HepG2 (cell line): ENCODE data around the gene CD300LB. TPM values are rescaled to one million over a fixed set of nuclear protein-coding genes. Genes with fewer than 3 reads are reported as not detected.

Experiments used
- ATAC-seq: fragments of 200-7000 bp; cut with Tn5 transposase; 3 replicates; pipeline ENCODE4 v1.9.1; 2020; ENCODE audit warnings: mild to moderate bottlenecking, moderate library complexity
- BruUV-seq: library from RNA; stranded (reverse); fragments of 400-500 nt; replicated peaks from 2 replicates; lab custom pipeline; 2021; lab: Mats Ljungman, UMichigan
- CTCF ChIA-PET: fragments of 300-600 bp; formaldehyde crosslinking; extraction: SDS; loops from one replicate; lab custom pipeline; 2021; ENCODE audit warnings: low total read pairs, inconsistent platforms, low intra/inter-chr PET ratio; lab: Yijun Ruan, JAX
- POLR2A ChIA-PET: fragments of 350-600 bp; sonication (Branson Sonifier 250); formaldehyde crosslinking; loops from one replicate; lab custom pipeline; 2020; ENCODE audit warnings: antibody characterized with exemption, inconsistent platforms; lab: Yijun Ruan, JAX
- DNase-seq: peaks from one replicate; pipeline ENCODE4 v3.0.0-alpha.2; 2015; ENCODE audit warnings: low spot score
- FAIRE-seq: peaks from 3 replicates; lab custom pipeline; 2011; peaks lifted over from hg19 to GRCh38; lab: Jason Lieb, UNC
- H2AFZ ChIP-seq: one replicate; pipeline ENCODE4 v1.6.1; 2011; ENCODE audit warnings: low read length, inconsistent platforms
- H3K27ac ChIP-seq: fragments of 300-600 bp; 3 replicates; pipeline ENCODE4 v1.8.0; 2011; ENCODE audit warnings: mixed run types, mild to moderate bottlenecking, mixed read lengths, low read length, inconsistent platforms; ENCODE audit not compliant: insufficient read depth; ENCODE audit errors: extremely low read length
- H3K27me3 ChIP-seq, 2 experiments: fragments of 200-600 bp in 1 of 2; 2 replicates in 1 of 2; 3 replicates in 1 of 2; pipeline versions ENCODE4 v1.6.0 to v1.8.0; 2011; ENCODE audit warnings: low read length in 2 of 2, mild to moderate bottlenecking in 2 of 2, moderate library complexity in 2 of 2, inconsistent platforms in 1 of 2; ENCODE audit not compliant: insufficient read depth in 2 of 2, control insufficient read depth in 1 of 2
- H3K36me3 ChIP-seq, 2 experiments: fragments of 200-600 bp in 1 of 2; replicated peaks in 1 of 2; 2 replicates in 1 of 2; 3 replicates in 1 of 2; pipeline versions ENCODE4 v1.5.1 to v1.8.0; 2011; ENCODE audit warnings: low read length in 2 of 2, inconsistent platforms in 1 of 2; ENCODE audit not compliant: insufficient read depth in 2 of 2, control insufficient read depth in 1 of 2
- H3K4me1 ChIP-seq: 2 replicates; pipeline ENCODE4 v1.5.1; 2012; ENCODE audit warnings: low read length, inconsistent platforms; ENCODE audit not compliant: insufficient read depth
- H3K4me2 ChIP-seq: 2 replicates; pipeline ENCODE4 v1.6.0; 2011; ENCODE audit warnings: low read depth, low read length, inconsistent platforms
- H3K4me3 ChIP-seq, 3 experiments: fragments of 200-600 bp in 1 of 3; sonication (generic), shearing (Covaris generic) in 1 of 3; replicated peaks in 1 of 3; 2 replicates each; pipeline ENCODE4 v1.5.1; 2011 to 2016; ENCODE audit warnings: low read length in 3 of 3, inconsistent platforms in 2 of 3, low read depth in 2 of 3, mild to moderate bottlenecking in 2 of 3, control low read depth in 1 of 3, mixed read lengths in 1 of 3; ENCODE audit not compliant: insufficient read depth in 1 of 3
- H3K79me2 ChIP-seq: one replicate; pipeline ENCODE4 v1.6.1; 2011; ENCODE audit warnings: low read length, inconsistent platforms; ENCODE audit not compliant: insufficient read depth
- H3K9ac ChIP-seq: 2 replicates; pipeline ENCODE4 v1.6.0; 2011; ENCODE audit warnings: mild to moderate bottlenecking, low read depth, low read length, inconsistent platforms; ENCODE audit not compliant: insufficient read depth
- H3K9me3 ChIP-seq: 2 replicates; pipeline ENCODE4 v1.5.1; 2012; ENCODE audit warnings: mild to moderate bottlenecking, low read length
- H4K20me1 ChIP-seq: 2 replicates; pipeline ENCODE4 v1.6.0; 2011; ENCODE audit warnings: inconsistent platforms, mild to moderate bottlenecking, low read length, moderate library complexity; ENCODE audit not compliant: insufficient read depth
- ARNT2 ChIP-seq: sonication (generic); formaldehyde crosslinking; IDR thresholded peaks from 2 replicates; pipeline ENCODE4 v1.8.0; 2022; ENCODE audit warnings: mild to moderate bottlenecking, low read depth, missing genetic modification reagents, moderate library complexity
- ATF1 ChIP-seq: IDR thresholded peaks from 2 replicates; pipeline ENCODE4 v1.6.1; 2016; ENCODE audit warnings: mild to moderate bottlenecking, control low read depth
- ATF4 ChIP-seq, 2 experiments: fragments of 450-650 bp in 1 of 2; sonication (generic) in 1 of 2; formaldehyde crosslinking; IDR thresholded peaks; 2 replicates each; pipeline versions ENCODE4 v1.5.0 to v1.8.0; 2020 to 2022; ENCODE audit warnings: mild to moderate bottlenecking in 1 of 2, missing genetic modification reagents in 1 of 2
- FOSL2 ChIP-seq: sonication (generic); formaldehyde crosslinking; IDR thresholded peaks from 2 replicates; pipeline ENCODE4 v1.4.0; 2020; ENCODE audit warnings: missing genetic modification reagents
- NFIC ChIP-seq: IDR thresholded peaks from 2 replicates; pipeline ENCODE4 v1.6.1; 2012; ENCODE audit warnings: mild to moderate bottlenecking, low read length, inconsistent platforms
- NR2F6 ChIP-seq, 2 experiments: IDR thresholded peaks; 2 replicates each; pipeline ENCODE4 v1.6.1; 2016; ENCODE audit warnings: antibody characterized with exemption in 1 of 2, mild to moderate bottlenecking in 1 of 2
- RAD21 ChIP-seq: fragments of 450-650 bp; formaldehyde crosslinking; IDR thresholded peaks from 2 replicates; pipeline ENCODE4 v1.5.0; 2020; ENCODE audit warnings: mild to moderate bottlenecking
- USF2 ChIP-seq, 2 experiments: sonication (generic) in 1 of 2; formaldehyde crosslinking in 1 of 2; IDR thresholded peaks; 2 replicates each; pipeline versions ENCODE4 v1.5.1 to v1.6.1; 2011 to 2020; ENCODE audit warnings: borderline replicate concordance in 1 of 2, low read depth in 1 of 2, low read length in 1 of 2, mild to moderate bottlenecking in 1 of 2, missing genetic modification reagents in 1 of 2, moderate library complexity in 1 of 2
- ZMYM2 ChIP-seq: sonication (generic); formaldehyde crosslinking; IDR thresholded peaks from 2 replicates; pipeline ENCODE4 v1.8.0; 2022; ENCODE audit warnings: mild to moderate bottlenecking, missing genetic modification reagents
- ZNF138 ChIP-seq: sonication (generic); formaldehyde crosslinking; IDR thresholded peaks from 2 replicates; pipeline ENCODE4 v1.5.0; 2020; ENCODE audit warnings: mild to moderate bottlenecking, low read depth, missing genetic modification reagents
- ZNF142 ChIP-seq: sonication (generic); formaldehyde crosslinking; IDR thresholded peaks from 2 replicates; pipeline ENCODE4 v1.4.0; 2020; ENCODE audit warnings: missing genetic modification reagents
- ZNF513 ChIP-seq: sonication (generic); formaldehyde crosslinking; conservative IDR thresholded peaks from 2 replicates; pipeline ENCODE4 v1.5.0; 2020; ENCODE audit warnings: missing genetic modification reagents
- ZNF883 ChIP-seq: sonication (generic); formaldehyde crosslinking; IDR thresholded peaks from 2 replicates; pipeline ENCODE4 v1.5.1; 2020; ENCODE audit warnings: mild to moderate bottlenecking, missing genetic modification reagents; ENCODE audit errors: not compliant biosample characterization
- WGBS: methylation state at CpG from one replicate; pipeline ENCODE4 v1.1.6; 2017; ENCODE audit warnings: low lambda C conversion rate; 5-methylcytosine and 5-hydroxymethylcytosine counted together
- in situ Hi-C: cut with HindIII; loops from 2 replicates; pipeline ENCODE4 v1.10.0; 2017; ENCODE audit warnings: low pct_unique_long_range_greater_than_20kb; ENCODE audit not compliant: extremely low pct_ligation_motif_present
- intact Hi-C: fragments of 100-400 bp; cut with micrococcal nuclease; formaldehyde crosslinking; loops from one replicate; pipeline ENCODE4 v1.10.0; 2022; ENCODE audit not compliant: unreplicated experiment
- polyA plus RNA-seq, 8 experiments: library from polyadenylated mRNA; depleted of rRNA in 3 of 8; stranded (reverse) in 7 of 8; unstranded in 1 of 8; fragments of >200 nt; fragmentation: Illumina TruSeq in 4 of 8; extraction: Trizol in 4 of 8; gene quantifications; 2 replicates each; pipeline versions ENCODE4 v1.2.1 to v1.2.3, GENCODE V29; 2011 to 2016; ENCODE audit warnings: low read depth in 4 of 8, missing spikeins in 1 of 8, mixed read lengths in 1 of 8; ENCODE audit not compliant: insufficient read depth in 1 of 8
- total RNA-seq, 5 experiments: library from RNA; depleted of rRNA; stranded (reverse); fragments of >200 nt; fragmentation: Illumina TruSeq; extraction: Trizol; gene quantifications; 2 replicates each; pipeline ENCODE4 v1.2.3, GENCODE V29; 2016; ENCODE audit warnings: low read depth in 1 of 5

CD300LB gene
- total and polyA plus RNA-seq, 2 of the 13 experiments (the other 11 are each of a cell fraction or from before 2014, with no cell fraction given) = not detected

GRCh38 chr17:74513987-74514631, 17.2 kb downstream of the CD300LB start:
- intact Hi-C loops = no loop called here
- H3K27me3 ChIP-seq = no peaks in the 10 kb centered on the region
- ATAC-seq (no peak), DNase-seq (peak; percentile 40), FAIRE-seq (peak; percentile 53)
- H3K9me3 ChIP-seq = peaks cover 19% of the 10 kb centered on the region
- no peak overlapping the region for H3K4me3 ChIP-seq
- in situ Hi-C loops = no loop called here
- no peaks in the 10 kb centered on the region for H3K4me1 ChIP-seq
- H3K36me3 ChIP-seq = no peaks in the 10 kb centered on the region
- ChIA-PET CTCF (no interaction called here), POLR2A (no interaction called here)
- H4K20me1 ChIP-seq = no peaks in the 10 kb centered on the region
- H3K27ac ChIP-seq = no peak overlapping the region
- 49% methylated on average over 3 of the region's 3 CpGs for WGBS
- H3K79me2 ChIP-seq = no peaks in the 10 kb centered on the region
- no peak overlapping the region for H3K4me2 ChIP-seq
- no peak overlapping the region for H2AFZ ChIP-seq
- H3K9ac ChIP-seq = no peak overlapping the region
- no TSS peak for BruUV-seq
- TF ChIP-seq ATF1 (CRISPR knock-in tag) = peak; percentile 43; the same call in 1 of the 2 replicates
- peak; percentile 89 for TF ChIP-seq USF2 (IDR thresholded peaks at IDR 0.05; ENCODE audit: low read depth, low read length)
- no peak for TF ChIP-seq USF2 (CRISPR knock-in tag; IDR thresholded peaks at IDR 0.05; ENCODE audit: borderline replicate concordance)
- TF ChIP-seq ZNF142 (CRISPR knock-in tag) = no peak
- peak; percentile 55; the same call in 1 of the 2 replicates for TF ChIP-seq ZMYM2
- TF ChIP-seq NFIC = peak; percentile 85; the same call in 1 of the 2 replicates
- no peak for TF ChIP-seq ZNF138 (CRISPR knock-in tag)
- no peak for TF ChIP-seq ARNT2 (CRISPR knock-in tag)
- no peak for TF ChIP-seq RAD21
- no peak for TF ChIP-seq ZNF513 (CRISPR knock-in tag)
- no peak for TF ChIP-seq NR2F6 (IDR thresholded peaks at IDR 0.05)
- TF ChIP-seq NR2F6 (CRISPR knock-in tag; IDR thresholded peaks at IDR 0.05) = no peak
- TF ChIP-seq ZNF883 (CRISPR knock-in tag) = no peak
- TF ChIP-seq ATF4 (CRISPR knock-in tag; IDR thresholded peaks at IDR 0.05) = no peak
- no peak for TF ChIP-seq FOSL2 (CRISPR knock-in tag)
